ENCODE results near the gene PEMT. TPM values are rescaled to one million over a fixed set of nuclear protein-coding genes. Genes with fewer than 3 reads are reported as not detected.

Gene PEMT
- total and polyA plus RNA-seq, 9 of the 15 experiments (the other 6 are each of a cell fraction or from before 2014, with no cell fraction given), result 1.4 to 36.4 (median 13.6) TPM

GRCh38 chr17:17591355-17592298, at the start of gene PEMT (continued):
- TF ChIP-seq GMEB1 (CRISPR knock-in tag; IDR thresholded peaks at IDR 0.05), result peak; percentile 80
- no peak for TF ChIP-seq ZNF280A (IDR thresholded peaks at IDR 0.05; ENCODE audit: low read depth, partially characterized antibody)
- no peak for TF ChIP-seq JUNB (CRISPR knock-in tag; conservative IDR thresholded peaks at IDR 0.05)
- no peak for TF ChIP-seq PTTG1 (tag; IDR thresholded peaks at IDR 0.05; ENCODE audit: low read depth)
- no peak for TF ChIP-seq MCM5 (IDR thresholded peaks at IDR 0.05; ENCODE audit: low read depth)
- no peak for TF ChIP-seq CBX5 (IDR thresholded peaks at IDR 0.05; ENCODE audit: borderline replicate concordance, low read depth)
- TF ChIP-seq HNRNPLL (IDR thresholded peaks at IDR 0.05; ENCODE audit: low read depth, low read length, poor library complexity, severe bottlenecking), result peak; percentile 22
- no peak for TF ChIP-seq ELK3 (CRISPR knock-in tag; IDR thresholded peaks at IDR 0.05)
- TF ChIP-seq RB1 (IDR thresholded peaks at IDR 0.05; ENCODE audit: low read depth), result 0 out of 2 replicates have a peak, but pooled peaks have one; percentile 33
- TF ChIP-seq USF1 (CRISPR knock-in tag; IDR thresholded peaks at IDR 0.05), result 0 out of 2 replicates have a peak, but pooled peaks have one; percentile 6
- no peak for TF ChIP-seq TRIM25 (IDR thresholded peaks at IDR 0.05; ENCODE audit: borderline replicate concordance)
- TF ChIP-seq ATF2 (CRISPR knock-in tag; IDR thresholded peaks at IDR 0.05), result no peak
- no peak for TF ChIP-seq CHCHD3 (CRISPR knock-in tag; IDR thresholded peaks at IDR 0.05)
- peak; percentile 96 for TF ChIP-seq GABPA (tag; conservative IDR thresholded peaks at IDR 0.05; ENCODE audit: low read depth)
- TF ChIP-seq ZBTB9 (CRISPR knock-in tag; IDR thresholded peaks at IDR 0.05), result peak; percentile 77
- peak in 1 of 2 experiments; percentile 85; a peak in 2 of 4 replicates for TF ChIP-seq ARNT (IDR thresholded peaks at IDR 0.05)

Data from K562 (cell line).